Retinal pigment epithelial cell (primary cell): ENCODE measurements around the gene SPDYE6.
A peak's percentile ranks its signal among the peaks of the same experiment; 100 is the strongest.
"Not testable (repeated sequence)": the region's sequence is repeated elsewhere in the genome, so short reads cannot be mapped to it uniquely, and the experiment has no call there.

Source experiments
- DNase-seq: peaks from one replicate; pipeline ENCODE4 v3.0.0-alpha.2; 2010; ENCODE audit warnings: low read depth
- H3K4me3 ChIP-seq: 2 replicates; pipeline ENCODE4 v1.5.1; 2011; ENCODE audit warnings: mild to moderate bottlenecking, low read length, control low read depth, moderate library complexity
- CTCF ChIP-seq: conservative IDR thresholded peaks from 2 replicates; pipeline ENCODE4 v1.5.1; 2011; ENCODE audit warnings: low read depth, low read length, control low read depth, inconsistent platforms

Gene SPDYE6

GRCh38 chr7:102376964-102377466 lies 20.8 kb upstream of the SPDYE6 start:
- no peak for TF ChIP-seq CTCF
- no peak for DNase-seq
- H3K4me3 ChIP-seq, result no peak overlapping the region

DNA sequence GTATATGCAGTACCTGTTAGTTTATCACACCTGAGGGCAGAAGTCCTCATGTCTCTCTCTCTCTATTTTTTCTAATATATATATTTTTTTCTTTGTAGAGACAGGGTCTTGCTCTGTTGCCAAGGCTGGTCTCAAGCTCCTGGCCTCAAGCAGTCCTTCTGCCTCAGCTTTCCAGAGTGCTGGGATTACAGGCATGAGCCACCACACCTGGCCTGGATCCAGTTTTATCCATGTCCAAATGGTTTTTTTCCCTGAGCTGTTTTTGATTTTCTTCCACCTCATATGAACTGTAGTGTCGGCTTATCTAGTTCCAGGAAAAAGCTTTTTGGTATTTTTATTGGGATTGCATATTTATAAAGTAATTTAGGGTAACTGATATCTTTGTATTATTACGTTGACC lies 16.6 kb upstream of the SPDYE6 start:
- DNase-seq, H3K4me3 ChIP-seq: not testable (repeated sequence)

- DNase-seq, H3K4me3 ChIP-seq: not testable (repeated sequence)
Measured at GRCh38 chr7:102370038-102370437, 13.8 kb upstream of the SPDYE6 start.

GRCh38 chr7:102365390-102365789 lies 9.1 kb upstream of the SPDYE6 start:
- H3K4me3 ChIP-seq, DNase-seq: not testable (repeated sequence)

GRCh38 chr7:102364394-102364886 lies 8.2 kb upstream of the SPDYE6 start:
- H3K4me3 ChIP-seq, result peak overlapping the region; percentile 60
- not testable (repeated sequence) for DNase-seq

GRCh38 chr7:102363549-102364393 lies 7.5 kb upstream of the SPDYE6 start:
- peak; percentile 3 for TF ChIP-seq CTCF
- peak; percentile 96 for DNase-seq

DNA sequence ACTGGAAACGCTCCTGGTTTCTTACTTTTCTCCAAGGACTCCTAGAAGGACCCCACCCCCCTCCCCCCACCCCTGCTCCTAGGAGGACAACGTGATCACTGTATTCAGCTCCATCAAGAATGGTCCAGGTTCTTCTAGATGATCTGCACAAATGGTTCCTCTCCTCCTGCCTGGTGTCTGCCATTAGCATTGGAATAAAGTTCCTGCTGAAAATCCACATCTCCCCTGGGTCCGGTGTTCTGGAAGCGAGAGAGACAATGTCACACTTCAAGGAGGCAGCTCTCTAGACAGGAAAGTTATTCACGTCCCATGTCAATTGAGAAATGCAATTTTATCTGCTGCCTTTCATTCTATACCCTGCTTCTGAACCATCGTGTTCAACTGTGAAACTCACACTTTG lies 9.3 kb downstream of the SPDYE6 start:
- not testable (repeated sequence) for H3K4me3 ChIP-seq, DNase-seq

More at GRCh38 chr7:102363549-102364393, 7.5 kb upstream of the SPDYE6 start:
- H3K4me3 ChIP-seq, result peak overlapping the region; percentile 60

DNA sequence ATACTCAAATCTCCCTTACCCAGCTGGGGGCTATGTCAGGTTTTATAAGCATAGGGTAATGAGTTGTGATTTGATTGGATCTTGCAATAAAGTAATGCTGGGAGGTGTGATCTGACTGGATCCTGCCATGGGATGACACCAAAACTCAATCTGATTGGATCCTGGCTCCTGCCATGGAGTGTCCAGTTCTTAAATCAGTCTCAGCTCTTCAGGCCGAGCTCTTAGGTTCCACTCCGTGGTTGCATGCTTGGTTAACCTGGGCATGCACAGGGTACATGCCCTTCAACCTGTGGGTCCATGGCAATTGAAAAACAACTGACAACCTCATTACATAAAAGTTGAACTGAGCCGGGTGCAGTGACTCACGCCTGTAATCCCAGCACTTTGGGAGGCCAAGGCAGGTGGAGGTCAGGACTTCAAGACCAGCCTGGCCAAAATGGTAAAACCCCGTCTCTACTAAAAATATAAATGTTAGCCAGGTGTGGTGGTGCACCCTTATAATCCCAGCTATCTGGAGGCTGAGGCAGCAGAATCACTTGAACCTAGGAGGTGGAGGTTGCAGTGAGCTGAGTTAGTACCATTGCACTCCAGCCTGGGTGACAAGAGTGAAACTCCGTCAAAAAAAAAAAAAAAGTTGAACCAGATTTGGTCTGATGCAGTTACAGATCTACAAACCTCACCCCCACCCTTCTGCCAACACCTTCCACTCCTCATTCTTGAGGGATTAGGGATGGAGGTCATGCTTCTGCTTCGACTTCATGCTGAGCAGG lies 15.5 kb downstream of the SPDYE6 start:
- not testable (repeated sequence) for DNase-seq, H3K4me3 ChIP-seq

GRCh38 chr7:102337420-102337819 lies 18.8 kb downstream of the SPDYE6 start:
- DNase-seq, H3K4me3 ChIP-seq: not testable (repeated sequence)

- not testable (repeated sequence) for H3K4me3 ChIP-seq, DNase-seq
Measured at GRCh38 chr7:102337002-102337401, 19.2 kb downstream of the SPDYE6 start.

DNA sequence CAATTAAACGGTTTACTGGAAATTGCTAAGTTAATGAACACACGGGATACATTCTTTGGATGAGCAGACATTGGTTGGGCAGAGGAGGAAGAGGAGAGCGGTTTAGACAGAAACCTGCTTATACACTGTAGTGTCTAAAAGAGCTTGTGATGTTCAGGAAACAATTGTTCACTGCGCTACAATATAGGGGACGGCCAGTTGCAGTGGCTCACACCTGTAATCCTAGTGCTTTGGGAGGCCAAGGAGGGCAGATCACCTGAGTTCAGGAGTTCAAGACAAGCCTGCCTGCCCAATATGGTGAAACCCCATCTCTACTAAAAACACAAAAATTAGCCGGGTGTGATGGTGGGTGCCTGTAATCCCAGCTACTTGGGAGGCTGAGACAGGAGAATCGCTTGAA lies 20.7 kb downstream of the SPDYE6 start:
- DNase-seq, H3K4me3 ChIP-seq: not testable (repeated sequence)

DNA sequence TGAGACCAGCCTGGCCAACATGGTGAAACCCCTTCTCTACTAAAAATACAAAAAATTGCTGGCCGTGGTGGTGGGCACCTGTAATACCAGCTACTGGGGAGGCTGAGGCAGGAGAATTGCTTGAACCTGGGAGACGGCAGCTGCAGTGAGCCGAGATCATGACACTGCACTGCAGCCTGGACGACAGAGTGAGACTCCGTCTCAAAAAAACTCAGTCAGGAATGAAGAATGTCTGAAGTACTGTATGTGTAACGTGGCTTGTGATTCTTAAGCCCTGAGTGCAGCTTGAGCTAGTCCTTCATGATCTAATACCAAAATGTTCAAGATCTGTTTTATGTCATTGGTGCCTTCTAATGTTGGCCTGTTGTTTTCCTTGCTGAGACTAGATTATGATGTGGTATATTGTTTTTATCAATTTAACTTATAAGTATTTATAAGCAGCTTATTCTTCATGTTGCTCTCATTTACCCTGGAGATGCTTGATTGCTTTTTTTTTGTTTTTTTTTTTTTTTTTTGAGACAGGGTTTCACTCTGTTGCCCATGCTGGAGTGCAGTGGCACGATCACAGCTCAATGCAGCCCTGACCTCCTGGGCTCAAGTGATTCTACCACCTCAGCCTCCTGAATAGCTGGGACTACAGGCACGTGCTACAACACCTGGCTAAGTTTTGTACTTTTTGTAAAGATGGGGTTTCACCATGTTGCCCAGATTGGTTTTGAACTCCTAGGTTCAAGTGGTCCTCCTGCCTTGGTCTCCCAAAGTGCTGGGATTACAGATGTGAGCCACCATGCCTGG lies 25.4 kb downstream of the SPDYE6 start:
- not testable (repeated sequence) for DNase-seq, H3K4me3 ChIP-seq

DNA sequence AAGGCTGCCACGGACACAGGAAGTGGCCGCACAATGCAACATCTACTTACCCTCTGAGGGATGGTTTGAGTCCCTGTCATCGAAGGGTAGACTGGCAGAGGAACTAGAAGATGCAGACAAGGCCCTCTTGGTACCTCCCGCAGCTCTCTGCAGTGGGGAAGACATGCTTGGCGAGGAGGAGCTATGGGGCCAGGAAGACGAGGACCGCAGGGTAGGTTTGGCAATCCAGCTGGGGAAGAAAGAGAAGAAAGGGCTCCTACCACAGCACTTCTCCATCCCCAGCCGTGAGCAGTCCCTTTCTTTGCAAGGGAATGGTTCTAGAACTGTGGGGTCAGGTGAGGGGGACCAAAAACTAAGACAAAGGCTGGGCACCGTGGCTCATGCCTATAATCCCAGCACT lies 26.9 kb downstream of the SPDYE6 start:
- H3K4me3 ChIP-seq, DNase-seq: not testable (repeated sequence)

DNA sequence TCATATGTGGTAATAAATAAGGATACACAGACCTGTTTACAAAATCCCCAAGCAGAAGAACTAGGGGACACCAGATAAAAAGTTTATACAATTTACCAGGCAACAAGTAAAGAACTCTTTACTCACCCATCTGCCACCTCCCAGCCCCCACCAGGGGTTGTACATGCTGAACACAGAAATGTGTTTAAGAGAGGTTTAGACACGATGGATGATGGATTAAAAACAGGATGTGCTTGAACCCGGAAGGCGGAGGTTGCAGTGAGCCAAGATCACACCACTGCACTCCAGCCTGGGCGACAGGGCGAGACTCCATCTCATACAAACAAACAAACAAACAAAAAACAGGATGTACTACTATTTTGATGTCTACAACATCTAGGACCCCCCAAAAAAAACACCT lies 27.4 kb downstream of the SPDYE6 start:
- not testable (repeated sequence) for DNase-seq

GRCh38 chr7:102327183-102327582 lies 29.1 kb downstream of the SPDYE6 start:
- not testable (repeated sequence) for DNase-seq, H3K4me3 ChIP-seq

More for the DNA sequence above, 27.4 kb downstream of the SPDYE6 start:
- not testable (repeated sequence) for H3K4me3 ChIP-seq
